ENCODE results near the gene FAM131A.
"Not testable (repeated sequence)": the region's sequence is repeated elsewhere in the genome, so short reads cannot be mapped to it uniquely, and the experiment has no call there.

The FAM131A gene

GRCh38 chr3:184317201-184317600, 20.2 kb upstream of the FAM131A start:
- DNase-seq = no peak

GRCh38 chr3:184320104-184320445, 17.3 kb upstream of the FAM131A start:
- DNase-seq = peak; percentile 98

- no peak for DNase-seq
These were observed 15.7 kb upstream of the FAM131A start for GRCh38 chr3:184321666-184322065.

- DNase-seq = no peak
These were observed 14.5 kb upstream of the FAM131A start for GRCh38 chr3:184322731-184323487.

- DNase-seq = no peak
These were observed 13.7 kb upstream of the FAM131A start for GRCh38 chr3:184323696-184324095.

- DNase-seq = no peak
These were observed 12.1 kb upstream of the FAM131A start for GRCh38 chr3:184325269-184325668.

GRCh38 chr3:184325715-184326369, 11.6 kb upstream of the FAM131A start:
- no peak for DNase-seq

GRCh38 chr3:184327171-184327570, 10.2 kb upstream of the FAM131A start:
- no peak for DNase-seq

- no peak for DNase-seq
These were observed 8.9 kb upstream of the FAM131A start for GRCh38 chr3:184328516-184328915.

GRCh38 chr3:184332370-184333090, 4.9 kb upstream of the FAM131A start:
- peak; percentile 87 for DNase-seq

GRCh38 chr3:184333190-184333589, 4.2 kb upstream of the FAM131A start:
- DNase-seq = no peak

- no peak for DNase-seq
These were observed 3.7 kb upstream of the FAM131A start for GRCh38 chr3:184333700-184334099.

- DNase-seq = peak; percentile 37
These were observed 2.8 kb upstream of the FAM131A start for GRCh38 chr3:184334470-184335158.

GRCh38 chr3:184335291-184335660, 2.1 kb upstream of the FAM131A start:
- no peak for DNase-seq

- DNase-seq = peak; percentile 67
These were observed 1.5 kb upstream of the FAM131A start for GRCh38 chr3:184335661-184336546.

GRCh38 chr3:184336547-184337398, 627 bp upstream of the FAM131A start:
- peak; percentile 51 for DNase-seq

GRCh38 chr3:184337981-184338380, 581 bp downstream of the FAM131A start:
- DNase-seq = no peak

GRCh38 chr3:184338511-184338945, 1.1 kb downstream of the FAM131A start:
- peak; percentile 82 for DNase-seq

GRCh38 chr3:184339001-184339400, 1.6 kb downstream of the FAM131A start:
- no peak for DNase-seq

- not testable (repeated sequence) for DNase-seq
These were observed 2.2 kb downstream of the FAM131A start for GRCh38 chr3:184339451-184340135.

- no peak for DNase-seq
These were observed 4.5 kb downstream of the FAM131A start for GRCh38 chr3:184341925-184342324.
